Endothelial cell of umbilical vein (primary cell): ENCODE results near the gene CCDC126. TPM values are rescaled to one million over a fixed set of nuclear protein-coding genes. Genes with fewer than 3 reads are reported as not detected.

Experiments used
- BruUV-seq: library from RNA; stranded (reverse); fragments of 400-500 nt; replicated peaks from 2 replicates; lab custom pipeline; 2021; lab: Mats Ljungman, UMichigan
- CTCF ChIA-PET: fragments of 300-600, 350-600 bp; sonication (Branson Sonifier 250); formaldehyde crosslinking; loops from one replicate; lab custom pipeline; 2021; ENCODE audit warnings: antibody characterized with exemption, inconsistent platforms; lab: Charles Lee
- POLR2A ChIA-PET: fragments of 300-600, 350-600 bp; sonication (Branson Sonifier 250); formaldehyde crosslinking; loops from one replicate; lab custom pipeline; 2021; ENCODE audit warnings: antibody characterized with exemption, inconsistent platforms; lab: Charles Lee
- DNase-seq: peaks from one replicate; pipeline ENCODE4 v3.0.0-alpha.2; 2011; ENCODE audit warnings: low read depth, low spot score
- FAIRE-seq: peaks from 2 replicates; lab custom pipeline; 2011; peaks lifted over from hg19 to GRCh38; lab: Jason Lieb, UNC
- H2AFZ ChIP-seq: 2 replicates; pipeline ENCODE4 v1.6.0; 2012; ENCODE audit warnings: low read depth, low read length, control low read depth, inconsistent platforms
- H3K27ac ChIP-seq: 2 replicates; pipeline ENCODE4 v1.5.1; 2011; ENCODE audit warnings: low read depth, mild to moderate bottlenecking, control low read depth, low read length, moderate library complexity; ENCODE audit not compliant: insufficient read depth
- H3K27me3 ChIP-seq, 2 experiments: 2 replicates each; pipeline versions ENCODE4 v1.6.0 to v1.6.1; 2011; ENCODE audit warnings: low read length in 2 of 2, mixed read lengths in 1 of 2; ENCODE audit not compliant: control insufficient read depth in 2 of 2, insufficient read depth in 2 of 2
- H3K36me3 ChIP-seq, 2 experiments: 2 replicates in 1 of 2; 3 replicates in 1 of 2; pipeline ENCODE4 v1.5.1; 2011; ENCODE audit warnings: low read length in 2 of 2, mild to moderate bottlenecking in 1 of 2, moderate library complexity in 1 of 2; ENCODE audit not compliant: control insufficient read depth in 2 of 2, insufficient read depth in 2 of 2; ENCODE audit errors: extremely low read depth in 1 of 2
- H3K4me1 ChIP-seq: 3 replicates; pipeline ENCODE4 v1.5.1; 2011; ENCODE audit warnings: mild to moderate bottlenecking, low read length; ENCODE audit not compliant: control insufficient read depth, insufficient read depth; ENCODE audit errors: extremely low read depth
- H3K4me2 ChIP-seq: 2 replicates; pipeline ENCODE4 v1.6.1; 2011; ENCODE audit warnings: low read length, control low read depth, mixed read lengths; ENCODE audit not compliant: insufficient read depth
- H3K4me3 ChIP-seq, 3 experiments: fragments of 200-600 bp in 1 of 3; sonication (generic), shearing (Covaris generic) in 1 of 3; replicated peaks in 1 of 3; 2 replicates each; pipeline ENCODE4 v1.5.1; 2011 to 2016; ENCODE audit warnings: control low read depth in 3 of 3, low read length in 3 of 3, mild to moderate bottlenecking in 2 of 3, inconsistent platforms in 1 of 3, low read depth in 1 of 3, moderate library complexity in 1 of 3; ENCODE audit not compliant: insufficient read depth in 1 of 3
- H3K79me2 ChIP-seq: 2 replicates; pipeline ENCODE4 v1.6.0; 2012; ENCODE audit warnings: low read length, inconsistent platforms; ENCODE audit not compliant: control insufficient read depth, insufficient read depth
- H3K9ac ChIP-seq: replicated peaks from 2 replicates; pipeline ENCODE3; 2011; ENCODE audit warnings: low read length, control low read depth; ENCODE audit not compliant: insufficient read depth; ENCODE audit errors: extremely low read depth
- H3K9me1 ChIP-seq: replicated peaks from 3 replicates; pipeline ENCODE4 v1.6.0; 2011; ENCODE audit warnings: mild to moderate bottlenecking, low read length; ENCODE audit not compliant: control insufficient read depth, insufficient read depth; ENCODE audit errors: extremely low read depth
- H3K9me3 ChIP-seq: replicated peaks from 2 replicates; pipeline ENCODE4 v1.5.1; 2012; ENCODE audit warnings: low read length, inconsistent platforms; ENCODE audit not compliant: control insufficient read depth, insufficient read depth
- H4K20me1 ChIP-seq: replicated peaks from 2 replicates; pipeline ENCODE3; 2011; ENCODE audit warnings: mild to moderate bottlenecking, low read length; ENCODE audit not compliant: control insufficient read depth, insufficient read depth; ENCODE audit errors: extremely low read depth
- CTCF ChIP-seq, 2 donors: IDR thresholded peaks; 1 replicate in 1 of 2; 2 replicates in 1 of 2; pipeline ENCODE4 v1.5.1; 2011; ENCODE audit warnings: low read length in 2 of 2, mild to moderate bottlenecking in 2 of 2, moderate library complexity in 2 of 2, control low read depth in 1 of 2, inconsistent platforms in 1 of 2, low read depth in 1 of 2; ENCODE audit not compliant: insufficient read depth in 1 of 2; ENCODE audit errors: extremely low read depth in 1 of 2
- EZH2 ChIP-seq: IDR thresholded peaks from 2 replicates; pipeline ENCODE4 v1.6.1; 2012; ENCODE audit warnings: borderline replicate concordance, low read depth, mild to moderate bottlenecking, moderate library complexity, low read length, inconsistent platforms; ENCODE audit not compliant: severe bottlenecking
- FOS ChIP-seq: IDR thresholded peaks from 2 replicates; pipeline ENCODE4 v1.6.1; 2011; ENCODE audit warnings: mild to moderate bottlenecking, low read length, moderate library complexity, borderline replicate concordance; ENCODE audit not compliant: insufficient read depth
- GATA2 ChIP-seq: IDR thresholded peaks from 2 replicates; pipeline ENCODE4 v1.7.0; 2011; ENCODE audit warnings: low read depth, mild to moderate bottlenecking, moderate library complexity, mixed read lengths, low read length; ENCODE audit not compliant: insufficient read length, insufficient read depth
- JUN ChIP-seq: IDR thresholded peaks from 2 replicates; pipeline ENCODE4 v1.6.1; 2011; ENCODE audit warnings: borderline replicate concordance, low read depth; ENCODE audit not compliant: insufficient read length, insufficient read depth
- MAX ChIP-seq: IDR thresholded peaks from 2 replicates; pipeline ENCODE4 v1.6.1; 2011; ENCODE audit not compliant: insufficient read depth, insufficient read length
- MYC ChIP-seq: IDR thresholded peaks from one replicate; pipeline ENCODE4 v1.6.1; 2011; ENCODE audit warnings: mild to moderate bottlenecking, low read depth, low read length
- POLR2A ChIP-seq: IDR thresholded peaks from 2 replicates; pipeline ENCODE4 v1.6.1; 2012; ENCODE audit warnings: low read depth, mild to moderate bottlenecking, control low read depth, low read length
- POLR2AphosphoS5 ChIP-seq: IDR thresholded peaks from 2 replicates; pipeline ENCODE4 v1.6.1; 2012; ENCODE audit warnings: low read depth, mild to moderate bottlenecking, control low read depth, low read length, moderate library complexity; ENCODE audit not compliant: insufficient read depth
- dilution Hi-C: fragments of 300-500 bp; cut with MboI; formaldehyde crosslinking; loops from one replicate; pipeline ENCODE4 v1.15.0; 2019; ENCODE audit warnings: low sequenced_read_pairs; ENCODE audit not compliant: extremely low pct_ligation_motif_present
- intact Hi-C: fragments of 100-400 bp; cut with micrococcal nuclease; formaldehyde crosslinking; loops from one replicate; pipeline ENCODE4 v1.10.0; 2022
- polyA plus RNA-seq, 4 experiments: library from polyadenylated mRNA; depleted of rRNA in 3 of 4; stranded (reverse) in 3 of 4; unstranded in 1 of 4; fragments of >200 nt; gene quantifications; 2 replicates each; pipeline versions ENCODE4 v1.2.1 to v1.2.3, GENCODE V29; 2011 to 2012; ENCODE audit warnings: missing spikeins in 1 of 4
- total RNA-seq: library from RNA; stranded (reverse); gene quantifications from 2 replicates; pipeline ENCODE4 v1.2.3, GENCODE V29; 2021

CCDC126 gene
- total and polyA plus RNA-seq, 2 donors (not counting 3 experiments of a cell fraction or from before 2014, with no cell fraction given): 4.9 to 8.6 TPM

GRCh38 chr7:23558303-23558702 lies 38.9 kb upstream of the CCDC126 start:
- FAIRE-seq: no peak
- peaks cover 8 to 31% of the 10 kb centered on the region in 2 experiments for H3K27me3 ChIP-seq
- CTCF ChIA-PET: interaction anchor here (2.0 kb wide), 1 partner anchor 12 kb away, joined by 6 read pairs; no protein-coding TSS in a partner anchor
- H3K4me1 ChIP-seq: no peaks in the 10 kb centered on the region
- no TSS peak for BruUV-seq
- H3K9me1 ChIP-seq: no peaks in the 10 kb centered on the region
- H4K20me1 ChIP-seq: no peaks in the 10 kb centered on the region
- H3K9me3 ChIP-seq: no peaks in the 10 kb centered on the region
- H3K36me3 ChIP-seq: no peaks in the 10 kb centered on the region
- no peak overlapping the region for H3K4me2 ChIP-seq
- no peak overlapping the region for H3K9ac ChIP-seq
- H3K79me2 ChIP-seq: no peaks in the 10 kb centered on the region
- no peak overlapping the region for H2AFZ ChIP-seq
- TF ChIP-seq FOS: no peak
- no peak for TF ChIP-seq POLR2A
- TF ChIP-seq JUN: no peak
- no peak for TF ChIP-seq MYC
- TF ChIP-seq POLR2AphosphoS5: no peak
- no peak for TF ChIP-seq CTCF (IDR thresholded peaks at IDR 0.05; ENCODE audit: extremely low read depth in 1 of 2, insufficient read depth in 1 of 2, low read depth in 1 of 2, low read length in 2 of 2)
- no peak for TF ChIP-seq GATA2
- no peak for TF ChIP-seq EZH2
- TF ChIP-seq MAX: no peak
- intact Hi-C loops (no loop called here), dilution Hi-C loops (no loop called here)
- no peak for DNase-seq
- H3K4me3 ChIP-seq: no peak overlapping the region
- no peak overlapping the region for H3K27ac ChIP-seq
- POLR2A ChIA-PET: no interaction called here
